SK-N-DZ (cell line): ENCODE results near the gene PLA2G2D.

Experiments used
- DNase-seq: peaks from one replicate; pipeline ENCODE4 v3.0.0-alpha.2; 2015; ENCODE audit warnings: low spot score

The PLA2G2D gene

DNA sequence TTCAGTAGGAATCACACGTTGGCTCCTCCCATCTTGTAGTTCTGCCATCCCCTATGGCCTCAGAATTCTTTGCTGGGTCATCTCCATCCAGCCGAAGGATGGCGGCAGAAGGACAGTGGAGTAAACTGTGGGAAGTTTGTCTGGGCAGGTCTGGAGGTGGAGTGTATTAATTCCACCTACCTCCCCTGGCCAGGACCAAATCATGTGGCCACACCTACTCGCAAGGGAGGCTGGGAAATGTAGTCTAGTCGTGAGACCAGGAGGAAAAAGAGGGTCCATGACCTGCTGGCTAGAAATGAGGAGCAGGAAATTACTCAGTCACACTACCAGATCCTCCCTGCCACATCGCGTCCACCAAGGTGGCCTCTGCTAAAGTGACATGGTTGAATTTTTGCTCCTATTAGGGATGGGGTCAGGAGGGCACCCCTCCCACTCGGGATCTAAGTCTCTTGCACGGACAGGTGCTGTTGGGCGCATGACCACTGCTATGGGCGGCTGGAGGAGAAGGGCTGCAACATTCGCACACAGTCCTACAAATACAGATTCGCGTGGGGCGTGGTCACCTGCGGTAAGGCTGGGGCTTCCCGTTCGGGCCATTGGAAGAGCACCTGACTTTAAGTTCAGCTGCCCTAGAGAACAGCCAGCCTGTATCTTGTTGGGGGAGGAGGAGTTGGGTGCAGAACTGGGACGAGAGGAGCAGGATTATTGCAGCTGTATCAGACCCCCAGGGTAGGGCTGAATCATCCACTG, 29.8 kb downstream of the PLA2G2D start:
- DNase-seq = no peak

GRCh38 chr1:20087668-20088067, 31.7 kb downstream of the PLA2G2D start:
- DNase-seq = no peak

DNA sequence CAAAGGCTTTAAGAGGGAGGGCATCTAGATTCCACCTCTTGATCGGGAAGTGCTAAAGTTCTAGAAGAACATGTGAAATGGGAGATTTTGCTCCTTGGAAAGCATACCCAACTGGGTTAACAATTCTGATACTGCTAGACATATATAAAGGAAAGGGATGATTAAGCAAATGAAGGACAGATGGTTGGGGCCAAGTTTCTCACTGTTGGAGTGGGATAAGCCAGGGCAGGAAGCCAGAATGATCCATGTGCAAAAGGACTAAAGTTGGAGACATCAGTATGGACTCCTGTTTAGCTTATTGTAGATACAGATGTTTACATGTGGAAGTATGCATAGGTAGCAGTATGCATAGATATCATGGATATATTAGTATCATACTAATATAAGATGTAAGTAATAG, 32.5 kb downstream of the PLA2G2D start:
- no peak for DNase-seq

DNA sequence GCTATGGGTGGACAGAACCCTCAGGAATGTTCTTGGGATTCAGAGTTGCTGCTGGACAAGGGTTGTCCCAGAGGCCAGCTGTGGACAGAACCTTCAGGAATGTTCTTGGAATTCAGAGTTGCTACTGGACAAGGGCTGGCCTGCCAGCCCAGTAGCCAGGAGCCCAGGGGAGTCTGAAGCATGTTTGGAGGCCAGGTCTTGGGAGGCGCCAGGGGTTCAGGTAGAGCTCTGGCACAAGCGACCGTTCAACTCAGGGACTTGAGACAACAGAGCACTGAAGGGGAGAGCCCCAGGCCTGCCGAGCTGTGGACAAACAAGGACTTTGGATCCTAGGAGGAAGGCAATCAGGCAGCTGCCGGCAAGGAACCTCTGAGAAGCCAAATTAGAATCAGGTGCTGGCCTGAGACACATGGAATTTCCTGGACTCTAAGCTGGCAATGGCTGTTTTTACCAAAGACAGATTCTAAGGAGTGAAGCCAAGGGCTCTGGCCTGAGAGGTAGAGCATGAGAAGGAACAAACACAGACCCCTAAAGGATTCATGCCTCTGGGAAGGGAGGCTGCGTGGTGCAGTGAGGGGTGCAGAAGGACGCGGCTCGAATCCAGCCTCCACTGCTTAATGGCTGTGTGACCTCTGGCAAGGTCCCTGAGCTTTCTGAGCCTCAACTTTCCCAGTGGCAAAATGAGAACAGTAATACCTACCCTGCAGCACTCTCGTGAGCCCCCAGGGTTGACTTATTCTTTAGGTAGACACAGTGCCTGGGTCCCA, 36.0 kb downstream of the PLA2G2D start:
- no peak for DNase-seq

DNA sequence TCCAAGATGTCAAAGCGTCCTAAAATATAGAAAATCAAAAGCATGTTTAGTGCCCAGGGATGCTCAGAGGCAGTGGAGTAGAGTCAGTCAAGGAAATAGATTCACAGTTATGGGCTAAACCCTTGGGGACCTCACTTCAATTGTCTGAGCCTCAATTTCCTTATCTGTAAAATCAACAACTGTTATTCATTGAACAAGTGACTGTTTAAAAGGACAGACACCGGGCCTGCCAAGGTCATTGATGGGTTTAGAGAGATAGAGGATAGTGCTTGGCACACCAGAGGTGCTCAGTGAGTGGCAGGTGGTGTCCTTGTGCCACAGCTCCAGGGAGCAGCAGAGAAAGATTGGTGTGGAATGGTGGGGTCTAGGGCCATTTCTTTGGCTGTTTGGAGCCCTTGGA, 36.6 kb downstream of the PLA2G2D start:
- no peak for DNase-seq

- no peak for DNase-seq
These were observed 38.0 kb downstream of the PLA2G2D start for GRCh38 chr1:20081353-20081810.

GRCh38 chr1:20080441-20081352, 38.6 kb downstream of the PLA2G2D start:
- no peak for DNase-seq

DNA sequence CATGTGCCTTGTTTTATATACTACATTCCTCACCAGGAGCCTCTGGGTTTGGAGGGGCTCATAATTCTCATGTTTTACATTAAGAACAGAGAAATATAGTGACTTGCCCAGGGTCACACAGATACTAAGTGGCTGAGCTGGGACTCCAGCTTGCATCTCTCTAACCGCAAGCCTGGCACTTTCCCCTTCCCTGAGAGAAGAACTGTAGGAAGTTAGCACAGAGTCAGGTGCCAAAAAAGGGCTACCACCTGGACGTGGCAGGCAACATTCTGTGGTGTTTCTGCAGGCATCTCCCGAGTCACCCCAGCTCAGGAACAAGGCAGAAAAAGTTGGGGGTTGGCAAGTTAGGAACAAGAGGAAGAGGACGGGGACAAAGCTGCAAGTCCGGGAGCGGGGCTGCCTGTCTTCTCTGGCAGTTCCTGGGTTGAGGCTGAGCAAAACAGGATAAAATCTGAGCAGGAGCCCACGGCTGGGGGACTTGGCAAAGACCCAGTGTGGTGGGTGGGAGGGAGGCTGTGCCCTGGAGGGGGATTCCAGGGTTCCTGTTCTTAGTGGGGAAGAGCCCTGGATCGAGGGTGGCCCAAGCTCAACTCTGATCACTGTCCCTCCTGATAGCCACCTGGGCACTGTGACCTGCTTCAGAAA, 39.6 kb downstream of the PLA2G2D start:
- DNase-seq = no peak

- DNase-seq = no peak
These were observed 40.6 kb downstream of the PLA2G2D start for GRCh38 chr1:20078711-20079110.

- no peak for DNase-seq
These were observed 41.1 kb downstream of the PLA2G2D start for GRCh38 chr1:20078171-20078651.

GRCh38 chr1:20076710-20077461, 42.5 kb downstream of the PLA2G2D start:
- no peak for DNase-seq

DNA sequence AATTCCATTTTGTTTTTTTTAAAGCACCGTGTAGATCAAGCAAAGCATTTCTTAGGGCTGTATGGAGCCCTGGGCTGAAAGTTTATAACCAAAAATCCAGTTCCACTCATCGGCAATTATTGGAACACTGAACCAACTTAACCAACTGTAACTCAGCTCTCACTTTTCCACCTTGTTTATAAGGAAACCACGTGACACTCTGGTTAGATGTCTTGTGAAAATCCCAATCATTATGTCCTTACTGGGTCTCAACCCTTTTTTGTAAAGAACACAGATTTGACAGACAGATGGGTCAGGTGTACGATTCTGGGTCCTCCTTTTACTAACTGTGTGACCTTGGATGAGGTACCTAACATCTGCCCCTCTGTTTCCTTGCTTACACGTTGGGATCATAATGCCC, 43.1 kb downstream of the PLA2G2D start:
- DNase-seq = no peak

DNA sequence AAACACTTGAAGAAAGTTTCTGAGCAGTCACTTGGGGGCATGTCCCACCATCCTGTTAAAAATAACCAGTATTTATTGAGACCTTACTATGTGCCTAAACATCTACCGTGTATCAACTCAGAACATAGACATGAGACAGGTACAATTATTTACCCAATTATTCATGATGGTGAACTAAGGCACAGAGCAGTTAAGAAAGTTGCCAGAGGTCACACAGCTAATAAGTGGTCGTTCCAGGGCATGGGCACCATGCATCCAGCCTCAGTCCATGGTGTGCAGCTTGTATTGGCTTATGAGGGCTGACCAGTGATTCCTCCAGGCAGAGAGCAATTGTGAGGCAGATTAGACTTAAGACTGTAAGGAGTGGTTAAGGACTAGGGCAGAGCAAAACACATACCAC, 44.0 kb downstream of the PLA2G2D start:
- no peak for DNase-seq

- DNase-seq = no peak
These were observed 44.6 kb downstream of the PLA2G2D start for GRCh38 chr1:20074725-20075171.

DNA sequence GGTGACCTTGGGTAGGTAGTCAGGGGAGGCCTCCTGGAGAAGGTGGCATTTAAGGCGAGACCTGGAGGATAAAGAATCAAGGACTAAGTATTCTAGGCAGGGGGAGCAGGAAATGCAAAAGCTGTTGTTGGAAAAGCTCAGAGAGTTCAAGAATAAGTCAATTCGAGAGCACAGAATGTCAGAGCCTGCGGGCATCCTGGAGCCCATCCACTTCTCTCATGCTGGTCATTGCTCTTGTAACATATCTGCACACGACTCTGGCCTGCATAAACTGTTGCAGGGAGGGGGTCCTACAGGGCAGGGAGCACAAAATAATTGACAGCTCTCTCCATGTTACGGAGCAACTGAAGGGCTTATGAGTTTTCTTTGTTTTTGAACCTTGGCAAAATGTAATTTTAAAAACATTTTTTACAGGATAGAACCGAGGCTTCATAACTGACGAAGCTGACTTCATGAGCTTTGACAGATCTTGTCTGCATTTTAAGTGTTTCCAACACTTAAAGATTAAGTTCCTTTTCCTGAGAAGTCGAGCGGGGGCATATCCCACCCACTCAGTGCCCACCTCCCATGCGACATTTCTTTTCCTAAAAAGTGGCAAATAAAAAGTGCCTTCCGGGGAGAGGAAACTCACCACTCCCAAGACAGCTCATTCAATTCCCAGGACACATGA, 45.1 kb downstream of the PLA2G2D start:
- no peak for DNase-seq

GRCh38 chr1:20073256-20073655, 46.1 kb downstream of the PLA2G2D start:
- DNase-seq = no peak

- no peak for DNase-seq
These were observed 46.6 kb downstream of the PLA2G2D start for GRCh38 chr1:20072771-20073170.

DNA sequence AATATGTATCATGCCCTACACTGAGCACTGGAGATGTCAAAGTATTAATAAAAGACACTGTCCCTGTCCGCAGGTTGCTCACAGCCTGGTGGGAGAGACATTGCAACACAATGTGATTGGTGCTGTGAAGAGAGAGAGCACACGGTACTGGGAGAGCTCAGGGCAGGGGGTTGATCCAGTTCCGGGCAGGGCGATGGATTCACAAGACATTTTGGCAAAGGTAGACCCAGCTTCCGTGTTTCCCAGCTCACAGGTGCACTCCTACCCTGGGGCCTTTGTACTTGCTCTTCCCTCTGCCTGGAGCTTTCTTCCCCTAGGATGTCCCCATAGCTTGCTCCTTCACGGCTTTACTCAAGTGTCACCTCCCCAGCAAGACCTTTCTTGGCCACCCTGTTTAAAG, 47.9 kb downstream of the PLA2G2D start:
- no peak for DNase-seq

DNA sequence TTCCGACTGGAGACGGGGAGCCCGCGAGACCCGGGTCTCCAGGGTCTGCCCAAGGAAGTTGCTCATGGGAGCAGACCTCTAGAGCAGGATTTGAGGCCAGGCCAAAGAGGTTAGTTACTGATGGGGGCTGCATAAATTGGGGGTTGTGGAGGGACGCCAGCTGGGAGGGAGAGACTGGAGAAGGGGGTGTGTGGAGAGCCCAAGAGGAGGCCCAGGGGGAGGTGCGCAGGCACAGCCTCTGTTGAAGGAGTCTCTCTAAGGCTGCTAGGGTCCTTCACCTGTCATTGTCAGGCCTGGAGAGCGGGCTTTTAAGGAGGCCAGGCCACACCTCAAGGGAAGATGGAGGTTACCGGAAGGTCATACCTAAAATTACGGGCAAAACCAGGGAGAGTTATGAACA, 49.0 kb downstream of the PLA2G2D start:
- no peak for DNase-seq

DNA sequence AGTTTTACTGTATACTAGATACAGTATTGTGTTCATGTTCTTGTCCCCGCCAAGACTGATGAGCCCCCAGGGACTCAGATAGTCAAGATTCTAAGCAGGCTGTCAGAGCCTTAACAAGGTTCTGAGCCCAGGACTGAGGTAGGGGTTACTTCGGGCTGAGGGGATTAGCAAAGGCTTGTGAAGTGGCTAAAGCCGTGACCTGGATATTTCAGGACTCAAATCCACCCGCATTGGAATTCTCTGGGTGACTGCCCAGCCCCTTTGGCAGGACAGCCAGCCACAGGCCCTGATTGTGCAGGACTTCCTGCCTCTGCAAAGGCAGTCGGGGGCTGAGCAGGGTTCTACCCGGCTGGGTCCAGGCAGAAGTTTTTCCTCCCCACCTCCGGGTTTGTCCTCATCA, 49.5 kb downstream of the PLA2G2D start, which contains the start of gene PLA2G5:
Gene PLA2G5, plus strand, starts transcription at position 321 of the 400 bp plus-strand sequence. CDS start 14,637 bp downstream, outside the sequence.
- DNase-seq = no peak
